ENCODE results near the gene FOXC1. TPM values are rescaled to one million over a fixed set of nuclear protein-coding genes. Genes with fewer than 3 reads are reported as not detected.

Gene FOXC1
- total RNA-seq, 1 donor from 2014 or later, result 15.3 TPM

DNA sequence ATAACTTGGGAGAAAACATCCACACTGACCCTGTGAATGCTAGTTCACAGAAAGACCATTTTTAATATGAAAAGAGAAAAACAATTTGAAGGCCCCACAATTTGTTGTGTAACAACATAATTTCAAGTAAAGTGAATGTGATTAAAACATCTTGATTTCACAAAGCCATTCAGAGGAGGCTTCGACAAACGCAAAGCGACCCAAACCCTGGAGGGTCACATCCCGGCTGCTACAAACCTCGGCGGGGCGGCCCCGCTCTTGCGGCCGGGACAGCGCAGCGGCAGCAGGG, 14.0 kb downstream of the FOXC1 start:
- DNase-seq, result no peak

DNA sequence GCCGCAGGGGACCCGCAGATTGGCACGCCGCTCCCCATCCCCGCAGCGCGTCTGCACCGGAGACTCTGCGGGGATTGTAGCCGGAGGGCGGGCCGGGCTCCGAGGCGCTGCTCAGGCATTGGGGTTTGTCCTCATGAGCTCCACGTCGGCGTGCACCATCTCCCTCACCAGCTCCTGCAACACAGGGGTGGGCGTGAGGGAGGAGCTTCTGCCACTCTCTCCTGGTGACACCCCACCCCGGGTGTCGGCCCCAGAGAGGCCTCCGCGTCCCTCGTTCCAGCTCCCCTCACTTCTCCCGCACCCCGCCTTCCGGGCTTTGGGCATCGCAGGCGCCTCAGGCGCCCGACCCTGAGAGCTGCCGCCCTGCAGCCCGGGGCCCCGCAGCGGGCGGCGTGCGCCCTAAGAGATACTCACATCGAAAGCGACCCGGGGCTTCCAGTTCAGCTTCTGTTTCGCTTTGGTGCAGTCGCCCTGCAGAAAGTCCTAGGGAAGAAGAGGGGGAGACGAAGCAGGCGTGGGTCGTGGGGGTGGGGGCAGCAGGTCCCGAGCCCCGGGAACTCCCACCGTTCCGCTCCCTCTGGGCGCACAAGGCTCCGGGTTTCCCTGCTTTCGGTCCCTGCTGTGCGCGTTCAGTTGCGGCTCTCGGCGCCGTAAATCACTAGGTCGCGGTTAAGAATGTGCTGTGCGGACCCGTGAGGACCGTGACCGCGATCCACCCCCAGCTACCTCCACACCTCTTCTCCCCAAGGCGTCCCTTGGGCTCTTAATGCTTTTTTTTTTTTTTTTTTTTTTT, 14.5 kb downstream of the FOXC1 start:
- no peak for DNase-seq

DNA sequence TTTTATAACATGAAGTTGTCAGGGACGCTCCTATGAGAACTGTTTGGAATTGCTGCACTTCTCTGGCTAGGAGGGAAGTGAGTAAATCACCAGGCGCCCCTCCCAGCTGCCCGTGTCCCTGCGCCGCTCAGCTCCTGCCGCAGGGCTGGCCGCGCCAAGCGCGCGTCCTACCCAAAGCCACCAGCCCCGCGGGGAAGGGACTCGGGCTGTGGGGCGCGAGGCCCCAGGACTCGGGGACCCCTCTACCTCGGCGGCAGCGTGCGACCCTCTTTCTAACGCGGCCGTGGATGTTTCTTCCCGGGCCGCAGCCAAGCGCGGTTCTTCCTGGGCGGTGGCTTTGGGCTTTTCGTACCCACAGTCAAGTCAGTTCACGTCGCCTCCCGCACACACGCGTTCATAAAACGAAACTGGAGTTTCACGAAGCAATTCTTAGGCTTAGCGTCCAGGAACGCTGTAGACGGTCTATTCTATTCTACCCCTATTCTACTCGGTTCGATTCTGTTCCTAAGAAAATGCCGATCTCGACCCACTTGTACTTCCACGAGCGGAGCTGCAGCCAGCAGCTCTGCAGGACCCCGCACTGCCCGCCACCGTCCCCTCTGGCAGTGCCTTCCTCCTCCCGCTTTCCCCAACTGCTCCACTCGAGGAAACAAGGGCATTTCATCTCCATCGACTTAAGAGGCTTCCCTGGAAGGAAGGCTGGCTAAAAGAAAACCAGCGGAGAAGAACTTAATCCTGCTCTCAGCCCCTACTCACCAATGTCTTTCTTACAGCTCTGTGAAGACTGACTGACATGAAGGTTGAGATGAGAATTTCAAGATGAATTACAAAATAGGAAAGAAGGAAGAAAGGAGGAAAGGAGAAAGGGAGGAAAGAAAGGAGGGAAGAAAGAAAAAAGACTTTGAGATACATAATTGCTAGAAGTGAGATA, 15.4 kb downstream of the FOXC1 start:
- DNase-seq, result no peak

DNA sequence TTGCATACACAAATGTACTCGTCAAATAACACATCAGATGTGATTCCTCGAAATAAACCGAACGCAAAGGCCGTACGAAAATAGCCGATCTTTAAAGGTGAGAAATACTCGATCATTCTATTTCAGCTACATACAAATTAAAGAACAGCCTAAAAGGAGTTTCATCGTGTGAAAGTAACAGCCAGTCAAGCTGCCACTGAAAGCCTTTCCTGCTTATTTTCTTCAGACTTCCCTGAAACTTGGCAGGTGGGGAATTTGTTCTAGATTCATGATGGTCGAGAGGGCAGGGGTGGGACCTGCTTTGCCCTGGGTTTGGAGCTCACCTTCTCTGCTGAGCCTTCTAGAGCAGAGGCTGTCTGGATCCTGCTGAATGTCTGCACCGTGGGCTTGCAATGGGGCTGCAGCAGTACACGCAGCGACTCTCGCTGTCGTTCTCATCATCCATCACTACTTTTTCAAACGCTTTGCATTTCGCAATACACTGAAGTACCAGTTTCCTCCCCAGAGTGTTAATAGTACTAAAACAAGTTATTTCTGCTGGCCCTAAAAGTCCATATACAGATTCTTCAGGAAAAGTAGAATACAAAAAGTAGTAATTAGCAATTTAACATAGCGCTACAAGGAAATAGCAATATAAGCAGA, 16.2 kb downstream of the FOXC1 start:
- no peak for DNase-seq

DNA sequence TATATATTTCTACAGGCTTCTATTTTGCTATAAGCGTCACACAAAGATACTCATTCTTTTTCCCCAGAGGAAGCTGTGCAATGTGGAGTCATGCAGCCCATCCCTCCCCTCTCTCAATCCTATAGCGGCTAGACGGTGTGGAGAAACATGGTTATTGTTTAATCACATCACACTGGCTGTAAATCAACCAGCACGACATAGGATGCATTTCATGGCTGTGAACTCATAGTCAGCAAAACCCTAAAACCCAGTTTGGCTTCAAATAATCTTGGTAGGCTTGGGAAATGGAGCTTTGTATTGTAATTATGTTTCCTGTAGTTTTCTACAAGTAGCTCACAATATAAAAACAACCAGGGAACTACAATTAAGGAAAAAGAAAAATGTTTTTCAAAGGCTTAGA, 16.8 kb downstream of the FOXC1 start:
- DNase-seq, result no peak

DNA sequence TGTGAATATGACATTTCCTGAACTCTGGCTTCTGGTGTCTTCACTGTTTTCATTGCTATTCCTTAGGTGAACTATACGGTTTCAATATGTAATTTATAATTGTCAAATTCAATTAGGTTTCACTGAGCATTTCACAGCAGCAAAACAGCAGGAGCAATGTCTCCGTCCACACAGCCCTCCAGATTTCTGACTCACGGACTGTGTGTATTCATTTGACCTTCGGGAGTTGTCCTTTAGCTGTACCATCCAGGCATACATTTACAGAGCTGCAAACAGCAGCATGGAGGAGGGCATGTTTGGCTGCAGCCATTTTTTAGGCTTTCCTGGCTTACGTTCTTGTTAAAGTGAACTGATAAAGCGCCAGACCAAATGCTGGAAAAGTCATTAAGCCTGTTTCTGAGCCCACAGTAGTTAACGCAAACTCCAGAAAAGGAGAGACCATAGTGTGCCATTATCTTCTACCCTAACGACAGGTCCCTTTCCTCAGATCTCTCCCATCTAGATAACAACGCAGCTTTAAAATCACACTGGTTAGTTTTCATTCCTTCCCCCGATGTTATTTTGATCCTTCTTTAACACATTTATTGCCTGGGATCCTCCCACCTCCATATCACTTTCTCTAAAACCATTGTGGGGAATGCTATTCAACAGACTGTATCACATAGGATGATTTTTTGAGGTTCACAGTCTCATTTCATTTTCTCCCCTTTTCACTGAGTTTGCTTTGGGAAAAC, 18.3 kb downstream of the FOXC1 start:
- DNase-seq, result no peak

DNA sequence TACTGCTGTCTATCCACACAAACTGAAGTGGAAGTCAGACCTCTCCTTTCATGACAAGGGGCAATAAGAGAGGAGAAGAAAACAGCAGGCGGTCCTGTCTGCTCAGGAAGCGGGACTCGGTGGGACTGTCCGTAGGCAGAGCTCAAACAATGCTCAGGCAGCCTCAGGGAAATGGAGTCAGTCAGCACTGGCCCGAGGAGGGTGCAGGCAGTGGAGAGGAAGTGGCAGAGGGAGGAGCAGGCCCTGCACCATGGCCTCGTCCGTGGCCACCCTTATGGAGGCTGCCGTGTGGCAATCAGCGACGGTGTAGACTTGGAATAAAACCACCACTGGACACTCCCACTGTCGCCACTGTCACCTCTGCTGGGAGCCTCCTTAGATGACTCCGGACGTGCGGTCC, 19.6 kb downstream of the FOXC1 start:
- DNase-seq, result no peak

DNA sequence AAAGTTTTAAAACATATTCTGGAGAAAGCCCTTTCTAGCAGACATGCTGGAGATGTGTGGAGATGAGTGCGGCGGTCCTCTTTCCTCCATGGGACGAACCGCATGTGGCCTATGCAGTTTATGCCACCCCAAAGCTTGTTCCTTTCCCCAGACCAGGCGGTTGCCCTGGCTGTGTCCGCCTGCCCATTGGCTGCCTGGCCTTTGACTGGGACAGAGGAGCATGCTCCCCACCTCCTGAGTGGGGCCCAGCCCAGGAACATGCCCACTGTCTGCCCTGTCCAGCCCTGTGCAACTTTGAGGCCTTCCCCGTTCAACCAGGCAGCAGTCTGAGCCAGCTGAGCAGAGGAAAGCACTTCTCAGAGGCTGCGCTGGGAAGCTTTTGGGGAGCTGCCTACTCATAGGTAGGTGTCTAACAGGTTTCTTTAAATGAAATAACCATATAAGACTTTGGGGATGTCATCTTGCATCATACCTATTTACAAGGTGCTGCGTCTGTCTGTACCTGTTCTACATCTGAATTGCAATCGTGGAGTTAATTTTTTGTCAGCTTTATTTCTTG, 20.6 kb downstream of the FOXC1 start:
- no peak for DNase-seq

DNA sequence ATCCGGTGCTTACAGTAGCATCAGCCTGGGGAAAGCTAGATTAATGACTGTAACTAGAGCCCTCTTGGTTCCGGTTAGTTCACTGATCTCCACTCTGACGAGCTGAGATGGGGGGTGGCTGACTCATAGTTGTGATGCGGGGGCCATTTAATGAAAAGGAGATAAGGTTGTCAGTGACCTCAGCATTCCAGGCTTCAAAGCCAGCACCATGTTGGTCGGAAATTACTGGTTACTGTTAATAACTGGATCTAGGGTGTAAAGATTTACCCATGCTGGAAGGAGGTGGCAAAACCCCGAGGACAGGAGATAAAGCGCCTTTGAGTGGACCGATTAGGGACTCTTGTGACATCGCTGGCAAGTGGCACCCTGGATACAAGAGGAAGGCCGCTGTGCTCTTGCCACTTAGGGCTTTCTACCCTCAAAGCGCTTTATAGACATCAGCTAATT, 21.1 kb downstream of the FOXC1 start:
- DNase-seq, result no peak

DNA sequence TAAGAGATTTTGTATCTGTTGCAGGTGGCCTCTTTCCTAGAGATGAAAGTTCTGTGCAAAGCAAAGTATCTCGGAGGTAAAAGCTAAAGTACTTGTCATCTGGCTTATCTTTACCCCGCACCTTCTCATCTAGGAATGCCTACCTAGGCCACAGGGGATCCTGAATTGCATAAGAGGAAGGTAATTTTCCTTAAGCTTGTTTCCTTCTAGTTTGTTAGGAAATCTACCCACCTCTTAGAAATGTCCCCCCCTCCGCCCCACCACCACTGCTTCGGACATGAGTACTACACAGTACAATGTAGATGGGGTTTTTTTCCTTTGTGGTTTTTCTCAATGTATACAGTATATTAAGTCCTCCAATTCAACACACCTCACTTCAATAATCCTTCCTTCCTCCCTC, 21.5 kb downstream of the FOXC1 start:
- no peak for DNase-seq

DNA sequence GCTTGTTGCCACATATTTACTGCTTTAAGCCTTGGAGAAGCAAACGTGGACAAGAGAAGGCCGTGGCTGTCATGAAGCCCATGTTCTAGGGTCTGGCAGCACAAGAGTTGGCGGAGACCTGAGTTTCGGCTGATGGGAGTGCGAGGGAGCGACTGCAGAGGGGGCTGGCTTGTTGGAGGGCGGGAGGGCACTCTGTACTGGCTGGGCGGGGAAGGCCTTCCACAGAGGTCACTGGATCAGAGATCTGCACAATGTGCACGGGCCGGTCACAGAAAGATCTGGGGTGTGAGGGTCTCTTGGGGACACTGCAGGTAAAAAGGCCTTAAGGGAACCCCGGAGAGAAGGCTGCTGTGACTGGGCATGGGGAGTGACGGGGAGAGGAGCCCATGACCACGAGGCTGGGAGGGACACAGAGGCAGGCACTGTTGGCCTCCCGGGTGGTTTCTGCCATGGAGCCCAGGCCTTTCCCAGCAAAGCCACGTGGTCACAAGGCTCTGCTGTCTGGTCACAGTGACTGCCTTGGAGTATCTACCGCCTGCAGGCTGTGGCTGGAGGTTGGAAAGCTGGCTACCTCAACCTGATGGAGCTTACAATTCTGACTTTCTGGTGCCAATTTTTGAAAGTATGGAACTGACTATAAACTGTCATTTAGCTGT, 23.8 kb downstream of the FOXC1 start:
- no peak for DNase-seq

DNA sequence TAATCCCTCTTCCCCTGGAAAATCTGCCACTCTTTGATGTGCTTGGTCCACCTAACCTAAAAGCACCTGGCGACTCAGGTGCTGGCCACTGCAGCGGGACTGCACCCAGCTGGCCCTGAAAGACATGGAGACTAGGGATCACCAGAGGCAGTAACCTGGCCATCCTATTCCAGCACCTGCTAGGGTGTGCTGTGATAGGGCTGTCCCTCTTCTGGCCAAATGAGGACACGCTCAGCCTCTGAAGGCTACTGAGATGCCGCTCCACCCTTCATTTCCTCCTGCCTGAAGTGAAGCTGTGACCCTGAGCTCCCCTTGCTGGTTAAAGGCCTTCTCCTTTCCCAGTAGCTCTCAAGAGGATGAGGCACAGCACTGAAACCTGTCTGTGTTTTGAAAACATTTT, 24.4 kb downstream of the FOXC1 start:
- DNase-seq, result no peak

DNA sequence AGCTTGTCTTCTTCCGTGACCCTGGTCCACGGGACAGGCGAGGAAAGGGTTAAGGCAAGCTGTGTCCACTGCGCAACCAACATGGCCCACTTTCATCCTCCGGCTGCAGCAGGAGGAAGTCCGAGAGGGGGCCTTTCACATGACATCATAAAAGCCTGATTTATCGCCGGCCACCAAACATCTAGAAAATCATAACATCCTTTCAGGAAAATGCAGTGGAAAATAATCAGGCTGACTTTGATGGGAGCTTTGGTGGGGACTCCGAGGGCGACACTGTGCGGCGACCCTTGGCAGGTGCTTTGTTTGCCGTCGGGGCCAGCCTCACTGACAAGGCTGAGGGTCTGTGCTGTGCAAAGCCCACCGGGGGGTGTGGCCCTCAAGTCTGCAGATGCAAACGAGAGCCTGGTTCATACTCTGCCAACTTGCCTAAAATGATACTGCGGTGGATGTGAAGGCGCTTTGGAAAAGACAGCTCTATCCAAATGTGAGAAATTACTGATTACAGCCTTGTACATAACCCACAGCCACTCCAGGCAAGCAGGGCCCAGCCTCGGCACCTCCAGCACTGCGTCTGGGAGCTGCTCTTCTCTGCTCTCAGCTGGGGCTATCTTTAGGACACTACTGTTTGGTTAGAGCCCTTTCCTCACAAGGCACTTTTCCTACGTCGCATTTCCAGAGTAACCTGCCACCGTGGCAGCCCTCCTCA, 25.7 kb downstream of the FOXC1 start:
- no peak for DNase-seq

DNA sequence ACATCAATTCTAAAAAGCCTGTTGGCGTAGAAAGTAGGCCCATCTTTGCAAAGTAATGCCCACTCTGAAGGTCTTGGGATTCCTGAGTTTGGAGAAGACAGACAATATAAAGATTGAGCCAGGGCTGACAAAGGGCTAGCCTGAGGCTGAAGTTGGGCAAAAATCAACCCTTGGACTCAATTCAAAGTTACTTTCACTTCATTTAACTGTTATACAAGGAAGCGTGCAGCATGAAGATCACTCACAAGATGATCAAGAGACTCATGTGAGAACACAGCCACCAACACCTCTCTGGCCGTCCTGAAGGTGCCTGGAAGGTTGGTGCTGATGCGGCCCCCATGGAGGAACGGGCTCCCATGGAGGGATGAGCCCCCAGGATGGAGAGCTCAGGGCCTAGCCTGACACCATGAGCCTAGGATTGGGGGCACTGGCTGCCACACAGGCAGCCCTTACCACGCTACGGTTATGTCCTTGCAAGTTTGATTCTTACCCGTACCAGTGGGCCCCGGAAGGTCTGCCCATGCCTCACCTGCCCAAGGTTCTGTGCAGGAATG, 26.6 kb downstream of the FOXC1 start:
- DNase-seq, result no peak

DNA sequence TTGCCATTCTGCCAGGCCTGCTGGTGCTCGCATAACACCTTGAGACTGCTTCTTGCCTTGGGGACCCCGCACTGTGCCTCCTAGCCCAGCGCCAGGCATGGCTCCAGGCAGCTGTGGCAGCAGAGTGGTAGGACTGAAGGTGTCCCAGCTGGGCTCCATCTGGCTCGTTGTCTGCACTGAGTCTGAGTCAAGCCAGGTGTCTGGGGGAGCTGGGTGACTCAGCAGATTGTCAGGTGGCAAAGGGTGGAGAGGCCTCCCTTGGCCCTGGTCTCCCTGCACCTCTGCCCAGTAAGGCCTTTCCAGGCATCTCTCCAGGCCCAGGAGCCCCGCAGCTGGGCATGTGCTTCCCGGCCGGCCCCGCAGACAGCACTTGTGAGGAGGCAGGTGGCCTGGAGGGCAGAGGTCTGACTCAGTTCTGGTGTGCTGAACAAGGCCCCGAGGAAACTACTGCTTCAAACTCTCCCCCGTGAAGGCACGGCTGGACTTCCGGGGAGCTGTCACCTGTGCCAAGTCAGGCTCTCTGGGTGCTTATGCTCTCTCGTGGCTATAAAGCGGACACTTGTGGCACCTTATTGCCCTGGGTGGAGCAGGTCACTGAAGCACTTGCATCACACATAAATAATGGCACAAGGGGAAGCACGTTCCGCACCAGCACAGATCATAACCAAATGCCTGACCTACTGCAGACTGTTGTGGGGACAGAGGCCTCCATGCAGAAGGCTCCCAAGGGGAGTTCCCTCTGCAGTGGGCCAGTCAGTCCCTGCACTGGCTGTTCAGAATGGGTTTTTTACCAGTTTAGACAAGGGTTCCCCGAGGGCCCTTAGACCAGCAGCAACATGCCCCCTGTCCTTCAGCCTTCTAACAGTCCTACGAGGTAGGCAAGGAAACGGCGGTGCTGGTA, 27.5 kb downstream of the FOXC1 start:
- no peak for DNase-seq

DNA sequence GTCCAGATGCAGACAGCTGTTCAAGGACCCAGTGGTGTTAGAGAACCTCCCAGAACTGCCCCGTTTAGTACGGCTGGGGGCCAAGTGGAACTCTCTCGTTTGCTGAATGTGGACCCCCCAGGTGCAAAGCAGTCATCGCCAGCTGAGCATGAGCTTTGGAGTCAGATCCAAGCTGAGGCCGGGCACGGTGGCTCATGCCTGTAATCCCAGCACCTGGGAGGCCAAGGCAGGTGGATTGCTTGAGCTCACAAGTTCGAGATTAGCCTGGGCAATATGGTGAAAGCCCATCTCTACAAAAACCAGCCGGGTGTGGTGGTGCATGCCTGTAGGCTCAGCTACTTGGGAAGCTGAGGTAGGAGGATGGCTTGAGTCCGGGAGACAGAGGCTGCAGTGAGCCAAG, 29.7 kb downstream of the FOXC1 start:
- DNase-seq, result no peak

DNA sequence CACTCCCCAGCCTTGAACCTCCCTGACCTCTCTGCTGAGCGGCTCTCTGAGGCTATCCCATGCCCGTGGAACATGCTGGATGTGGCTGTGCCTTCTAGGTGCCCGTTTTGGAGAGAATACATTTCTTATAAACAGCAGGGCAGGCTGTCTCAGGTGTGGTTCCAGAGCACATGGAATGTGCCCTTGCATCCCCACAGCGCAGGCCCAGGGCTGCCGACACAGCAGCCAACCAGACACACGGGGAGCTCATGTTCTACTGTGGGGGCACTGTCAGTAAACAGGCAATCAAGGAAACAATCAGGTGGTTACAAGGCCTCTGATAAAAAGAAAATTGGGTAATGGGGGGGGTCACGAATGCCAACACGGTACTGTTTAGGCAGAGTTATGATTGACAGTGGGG, 30.8 kb downstream of the FOXC1 start:
- no peak for DNase-seq

DNA sequence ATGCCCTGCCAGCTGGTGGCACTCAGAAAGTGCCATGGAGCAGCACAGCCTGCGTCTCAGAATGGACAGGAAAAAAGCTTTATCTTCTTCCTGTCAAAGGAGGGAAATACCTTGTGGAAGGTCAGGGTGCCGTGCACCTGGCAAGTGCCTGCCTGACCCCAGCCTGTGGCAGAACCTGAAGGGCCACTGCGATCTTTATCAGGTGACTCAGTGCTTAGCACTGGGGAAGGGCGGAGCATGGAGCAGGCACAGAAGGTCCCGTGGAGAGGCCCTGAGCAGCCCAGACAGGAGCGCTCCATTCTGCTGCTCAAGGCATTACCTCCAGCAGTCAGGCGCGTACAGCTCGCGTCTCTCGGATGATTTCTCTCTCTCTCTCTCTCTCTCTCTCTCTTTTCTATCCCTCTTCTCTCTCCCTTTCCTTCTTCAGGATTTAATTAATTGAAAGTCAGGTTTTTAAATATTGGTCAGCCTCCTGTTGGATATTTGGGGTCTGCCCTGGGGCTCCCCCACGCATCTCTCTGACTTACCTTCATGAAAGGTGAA, 31.7 kb downstream of the FOXC1 start:
- DNase-seq, result no peak

DNA sequence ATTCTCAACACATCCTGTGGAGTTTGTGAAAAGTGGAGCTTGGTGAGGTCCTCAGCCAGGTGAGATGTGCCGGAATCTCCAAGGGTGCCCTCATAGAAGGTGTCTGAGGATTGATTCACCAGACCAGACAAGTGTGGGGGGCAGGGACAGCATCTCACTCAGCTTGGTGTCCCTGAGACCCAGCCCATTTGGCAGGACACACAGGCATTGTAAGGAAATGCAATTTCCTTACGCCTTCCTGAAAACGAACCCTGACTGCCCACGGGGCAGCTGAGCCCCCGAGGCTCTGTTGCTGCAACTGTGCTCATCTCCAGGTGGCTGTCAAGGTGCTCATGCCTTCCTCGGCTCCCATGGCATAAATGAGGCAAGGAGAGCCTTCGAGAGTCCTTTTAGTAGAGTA, 33.4 kb downstream of the FOXC1 start:
- DNase-seq, result no peak

Measured in skin of body (tissue), 2 donors.